Nephron progenitor cell (in vitro differentiated cells): ENCODE measurements around the gene CLEC16A.

Experiments used
- DNase-seq: peaks from one replicate; pipeline ENCODE4 v3.0.0; 2021
- H3K27ac Mint-ChIP-seq: 2 replicates; pipeline ENCODE4 v1.8.0; 2021; ENCODE audit warnings: mild to moderate bottlenecking, moderate library complexity, mixed read lengths
- H3K27me3 Mint-ChIP-seq: 2 replicates; pipeline ENCODE4 v1.8.0; 2021; ENCODE audit warnings: mild to moderate bottlenecking, low read depth, mixed read lengths; ENCODE audit not compliant: poor library complexity
- H3K36me3 Mint-ChIP-seq: 2 replicates; pipeline ENCODE4 v1.8.0; 2021; ENCODE audit warnings: low read depth, mixed read lengths
- H3K4me1 Mint-ChIP-seq: 2 replicates; pipeline ENCODE4 v1.8.0; 2021; ENCODE audit warnings: mixed read lengths
- H3K4me3 Mint-ChIP-seq: 2 replicates; pipeline ENCODE4 v1.8.0; 2021; ENCODE audit warnings: mild to moderate bottlenecking, moderate library complexity, mixed read lengths
- H3K9me3 Mint-ChIP-seq: 2 replicates; pipeline ENCODE4 v1.8.0; 2021; ENCODE audit warnings: mild to moderate bottlenecking, moderate library complexity, mixed read lengths
- TF ChIP-seq, protein P1 (sequence below): fragments of 200-600 bp; sonication (generic); IDR thresholded peaks from 2 replicates; pipeline ENCODE4 v1.5.0; 2021; ENCODE audit warnings: antibody characterized with exemption

The CLEC16A gene

DNA sequence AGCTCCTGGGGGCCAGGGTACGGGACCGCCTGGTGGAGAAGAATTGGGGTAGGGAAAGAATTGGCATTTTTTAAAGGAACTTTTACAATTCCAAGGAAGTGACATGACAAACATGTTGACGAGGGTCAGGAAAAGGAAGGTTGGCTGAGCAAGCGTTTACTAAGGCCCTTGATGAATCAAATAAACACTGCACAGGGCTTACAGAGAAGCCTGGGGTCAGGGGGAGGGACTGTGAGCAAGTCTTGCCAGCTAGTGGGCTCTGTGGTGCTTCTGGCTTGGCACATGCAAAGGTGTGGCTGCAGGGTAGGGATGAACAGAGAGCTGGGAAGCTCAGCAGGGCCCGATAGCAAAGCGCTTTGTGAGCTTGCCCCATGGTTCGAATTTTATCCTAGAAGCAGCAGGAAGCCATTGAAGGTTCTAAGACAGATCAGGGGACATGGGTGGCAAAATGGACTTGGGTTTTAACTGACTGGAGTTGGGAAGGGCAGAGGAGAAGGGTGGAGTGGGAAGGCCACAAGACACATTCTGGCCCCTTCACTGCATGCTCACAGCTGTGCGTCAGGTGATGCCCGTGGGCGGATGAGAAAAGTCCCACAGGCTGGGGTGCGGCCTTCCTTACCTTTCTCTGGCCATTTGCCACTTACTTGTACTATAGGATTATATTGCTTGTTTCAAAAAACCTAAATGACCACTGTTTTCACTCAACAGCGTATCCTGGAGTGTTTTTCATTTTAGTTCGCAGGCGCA lies 193.8 kb downstream of the CLEC16A start:
- H3K27me3 Mint-ChIP-seq, result peaks cover 19% of the 10 kb centered on the region
- no peak for DNase-seq
- no peaks in the 10 kb centered on the region for H3K9me3 Mint-ChIP-seq
- H3K4me1 Mint-ChIP-seq, result peaks cover 67% of the 10 kb centered on the region
- TF ChIP-seq, protein P1, sequence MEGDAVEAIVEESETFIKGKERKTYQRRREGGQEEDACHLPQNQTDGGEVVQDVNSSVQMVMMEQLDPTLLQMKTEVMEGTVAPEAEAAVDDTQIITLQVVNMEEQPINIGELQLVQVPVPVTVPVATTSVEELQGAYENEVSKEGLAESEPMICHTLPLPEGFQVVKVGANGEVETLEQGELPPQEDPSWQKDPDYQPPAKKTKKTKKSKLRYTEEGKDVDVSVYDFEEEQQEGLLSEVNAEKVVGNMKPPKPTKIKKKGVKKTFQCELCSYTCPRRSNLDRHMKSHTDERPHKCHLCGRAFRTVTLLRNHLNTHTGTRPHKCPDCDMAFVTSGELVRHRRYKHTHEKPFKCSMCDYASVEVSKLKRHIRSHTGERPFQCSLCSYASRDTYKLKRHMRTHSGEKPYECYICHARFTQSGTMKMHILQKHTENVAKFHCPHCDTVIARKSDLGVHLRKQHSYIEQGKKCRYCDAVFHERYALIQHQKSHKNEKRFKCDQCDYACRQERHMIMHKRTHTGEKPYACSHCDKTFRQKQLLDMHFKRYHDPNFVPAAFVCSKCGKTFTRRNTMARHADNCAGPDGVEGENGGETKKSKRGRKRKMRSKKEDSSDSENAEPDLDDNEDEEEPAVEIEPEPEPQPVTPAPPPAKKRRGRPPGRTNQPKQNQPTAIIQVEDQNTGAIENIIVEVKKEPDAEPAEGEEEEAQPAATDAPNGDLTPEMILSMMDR, result no peak
- H3K27ac Mint-ChIP-seq, result no peak overlapping the region
- no peaks in the 10 kb centered on the region for H3K36me3 Mint-ChIP-seq
- H3K4me3 Mint-ChIP-seq, result no peak overlapping the region

DNA sequence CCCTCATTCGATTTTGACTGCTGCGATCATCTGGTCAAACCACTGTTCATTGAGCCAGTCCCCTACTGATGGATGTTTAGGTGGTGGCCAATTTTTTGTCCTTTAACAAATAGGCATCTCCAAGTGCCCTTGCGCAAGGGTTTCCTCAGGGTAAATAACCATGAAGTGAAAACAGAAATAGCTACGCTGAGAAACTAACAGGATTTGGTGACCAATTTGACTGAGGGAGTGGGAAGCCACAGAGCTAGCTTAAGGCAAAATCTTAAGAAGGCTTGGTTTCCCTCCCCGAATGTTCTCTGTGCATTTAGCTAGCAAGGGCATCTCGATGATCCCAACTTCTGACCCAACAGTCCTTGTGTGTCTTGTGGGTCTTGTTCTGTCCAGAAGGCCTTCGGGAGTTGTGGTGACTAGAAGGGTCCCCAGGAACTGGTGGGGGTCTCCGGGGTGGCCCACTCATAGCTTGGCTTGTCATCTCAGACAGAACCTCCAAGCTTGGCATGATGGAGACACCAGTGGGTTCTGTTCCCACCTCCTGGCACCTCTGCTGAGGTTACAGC lies 194.5 kb downstream of the CLEC16A start:
- DNase-seq, result no peak
- Mint-ChIP-seq H3K9me3 (no peaks in the 10 kb centered on the region), H3K27me3 (peaks cover 16% of the 10 kb centered on the region), H3K27ac (no peak overlapping the region), H3K4me1 (peaks cover 65% of the 10 kb centered on the region), H3K36me3 (no peaks in the 10 kb centered on the region), H3K4me3 (no peak overlapping the region)
- TF ChIP-seq, protein P1, result no peak

DNA sequence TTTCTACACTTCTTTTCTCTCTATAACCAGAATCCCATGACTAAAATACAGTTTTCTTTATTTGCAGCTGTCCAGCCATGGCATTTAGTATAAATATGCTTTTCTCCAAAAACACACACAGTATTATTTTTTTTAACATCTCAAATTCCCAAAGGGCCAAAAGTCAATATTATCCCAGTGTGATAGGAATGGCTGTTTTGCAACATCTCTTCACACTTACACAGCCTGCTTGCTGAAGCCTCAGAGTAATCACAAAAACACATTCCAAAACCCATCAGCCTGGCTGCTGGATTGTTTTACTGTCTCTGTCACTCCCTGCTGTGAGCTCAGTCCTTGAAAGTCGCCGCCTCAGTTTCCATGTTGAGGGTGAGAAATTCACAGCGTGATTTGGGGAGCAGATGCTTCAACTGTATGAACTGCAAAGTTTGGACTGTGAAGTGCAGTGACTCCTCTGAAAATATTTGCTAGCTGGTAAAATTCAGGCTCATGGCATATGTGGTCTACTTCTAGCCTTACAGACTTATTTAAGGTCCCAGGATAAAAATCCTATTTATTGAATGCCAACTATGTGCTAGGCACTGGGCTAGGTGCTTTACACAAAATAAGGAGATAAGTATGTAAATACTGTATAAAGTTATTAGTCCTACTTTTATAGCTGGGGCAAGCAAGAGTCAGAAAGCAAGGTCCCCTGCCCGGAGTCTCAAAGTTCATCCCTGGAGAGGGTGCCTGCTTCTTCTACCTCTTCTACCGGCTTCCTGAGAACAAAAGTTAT lies 195.1 kb downstream of the CLEC16A start:
- H3K27me3 Mint-ChIP-seq, result peaks cover 15% of the 10 kb centered on the region
- H3K9me3 Mint-ChIP-seq, result no peaks in the 10 kb centered on the region
- TF ChIP-seq, protein P1, result no peak
- peaks cover 66% of the 10 kb centered on the region for H3K4me1 Mint-ChIP-seq
- no peak for DNase-seq
- no peak overlapping the region for H3K27ac Mint-ChIP-seq
- H3K36me3 Mint-ChIP-seq, result no peaks in the 10 kb centered on the region
- no peak overlapping the region for H3K4me3 Mint-ChIP-seq

DNA sequence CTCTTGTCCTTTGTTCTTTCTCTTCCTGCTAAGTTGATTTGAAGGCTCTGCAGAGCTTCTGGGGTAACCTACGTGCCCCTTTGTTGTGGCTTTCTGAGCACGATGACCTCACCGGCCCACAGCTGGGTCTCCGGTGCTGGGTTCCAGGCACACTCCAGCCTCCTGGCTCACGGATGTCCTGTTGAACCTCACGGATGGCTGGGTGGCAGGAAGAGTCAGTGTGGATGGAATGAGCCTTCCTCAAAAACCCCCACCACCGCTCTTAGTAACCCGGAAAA lies 195.7 kb downstream of the CLEC16A start:
- H3K9me3 Mint-ChIP-seq, result no peaks in the 10 kb centered on the region

DNA sequence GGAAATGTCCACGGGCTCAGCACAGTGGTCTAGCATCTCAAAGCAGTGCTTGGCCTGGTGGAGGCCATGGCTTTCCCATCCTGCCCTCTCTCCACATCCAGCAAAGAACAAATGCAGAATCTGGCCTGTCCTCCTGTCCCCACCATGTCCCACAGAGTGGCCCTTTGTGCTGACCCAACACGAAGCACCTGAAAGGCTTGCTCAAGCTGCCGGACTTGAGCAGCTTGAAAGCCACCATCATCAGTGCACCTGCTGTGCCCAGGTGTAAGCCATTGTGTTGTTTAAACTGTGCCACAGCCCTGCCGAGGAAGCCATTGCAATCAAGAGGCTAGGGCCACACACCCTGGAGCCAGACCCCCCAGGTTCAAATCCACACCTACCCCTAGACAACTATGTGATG lies 196.1 kb downstream of the CLEC16A start:
- H3K36me3 Mint-ChIP-seq, result no peaks in the 10 kb centered on the region
- peaks cover 10% of the 10 kb centered on the region for H3K27me3 Mint-ChIP-seq
- TF ChIP-seq, protein P1, result no peak
- H3K27ac Mint-ChIP-seq, result no peak overlapping the region
- peaks cover 63% of the 10 kb centered on the region for H3K4me1 Mint-ChIP-seq
- H3K4me3 Mint-ChIP-seq, result no peak overlapping the region
- no peaks in the 10 kb centered on the region for H3K9me3 Mint-ChIP-seq
- DNase-seq, result no peak

More for the DNA sequence above, 195.7 kb downstream of the CLEC16A start:
- no peak overlapping the region for H3K27ac Mint-ChIP-seq
- H3K4me1 Mint-ChIP-seq, result peaks cover 63% of the 10 kb centered on the region
- no peak overlapping the region for H3K4me3 Mint-ChIP-seq
- TF ChIP-seq, protein P1, result no peak
- DNase-seq, result no peak
- peaks cover 10% of the 10 kb centered on the region for H3K27me3 Mint-ChIP-seq
- no peaks in the 10 kb centered on the region for H3K36me3 Mint-ChIP-seq
